Islet of Langerhans (tissue), 1 donor: ENCODE measurements around the gene CALCOCO2.
"Not testable (repeated sequence)": the region's sequence is repeated elsewhere in the genome, so short reads cannot be mapped to it uniquely, and the experiment has no call there.

ENCODE experiments used
- FAIRE-seq: peaks from one replicate; lab custom pipeline; 2011; peaks lifted over from hg19 to GRCh38; lab: Jason Lieb, UNC

The CALCOCO2 gene

GRCh38 chr17:48825446-48826381 lies 5.1 kb upstream of the CALCOCO2 start:
- no peak for FAIRE-seq

- FAIRE-seq, result no peak
These were observed 681 bp downstream of the CALCOCO2 start for GRCh38 chr17:48831549-48831883.

- FAIRE-seq, result no peak
These were observed 4.1 kb downstream of the CALCOCO2 start for GRCh38 chr17:48834973-48835372.

- no peak for FAIRE-seq
These were observed 5.1 kb downstream of the CALCOCO2 start for GRCh38 chr17:48835971-48836370.

GRCh38 chr17:48837458-48837857 lies 6.6 kb downstream of the CALCOCO2 start:
- FAIRE-seq, result not testable (repeated sequence)

- no peak for FAIRE-seq
These were observed 9.6 kb downstream of the CALCOCO2 start for GRCh38 chr17:48840441-48840840.

GRCh38 chr17:48841395-48841831 lies 10.6 kb downstream of the CALCOCO2 start:
- FAIRE-seq, result peak; percentile 47

- FAIRE-seq, result no peak
These were observed 11.9 kb downstream of the CALCOCO2 start for GRCh38 chr17:48842746-48843145.

GRCh38 chr17:48843187-48843900 lies 12.5 kb downstream of the CALCOCO2 start:
- FAIRE-seq, result no peak

- no peak for FAIRE-seq
These were observed 20.0 kb downstream of the CALCOCO2 start for GRCh38 chr17:48850792-48851323.

GRCh38 chr17:48854774-48855476 lies 24.1 kb downstream of the CALCOCO2 start:
- no peak for FAIRE-seq

GRCh38 chr17:48856122-48856821 lies 25.4 kb downstream of the CALCOCO2 start:
- no peak for FAIRE-seq

- FAIRE-seq, result no peak
These were observed 29.2 kb downstream of the CALCOCO2 start for GRCh38 chr17:48860034-48860433.

- FAIRE-seq, result no peak
These were observed 29.6 kb downstream of the CALCOCO2 start for GRCh38 chr17:48860456-48860855.

- FAIRE-seq, result no peak
These were observed 38.2 kb downstream of the CALCOCO2 start for GRCh38 chr17:48868916-48869500.

- FAIRE-seq, result no peak
These were observed 39.0 kb downstream of the CALCOCO2 start for GRCh38 chr17:48869821-48870318.

GRCh38 chr17:48871035-48871550 lies 40.3 kb downstream of the CALCOCO2 start:
- no peak for FAIRE-seq

GRCh38 chr17:48871551-48872351 lies 40.9 kb downstream of the CALCOCO2 start:
- peak; percentile 68 for FAIRE-seq

GRCh38 chr17:48872409-48872808 lies 41.6 kb downstream of the CALCOCO2 start:
- FAIRE-seq, result not testable (repeated sequence)

- no peak for FAIRE-seq
These were observed 42.4 kb downstream of the CALCOCO2 start for GRCh38 chr17:48873209-48873608.
